Heart left ventricle (tissue), 16 donors: Measurements from ENCODE around the gene PI16. TPM values are rescaled to one million over a fixed set of nuclear protein-coding genes. Genes with fewer than 3 reads are reported as not detected.
A peak's percentile ranks its signal among the peaks of the same experiment; 100 is the strongest.

ENCODE experiments used
- ATAC-seq, 4 donors: fragments of 200-7000 bp; cut with Tn5 transposase; one replicate each; pipeline ENCODE4 v1.9.1; 2020 to 2022; ENCODE audit warnings: moderate library complexity in 4 of 4, mild to moderate bottlenecking in 3 of 4, moderate number of reproducible peaks in 1 of 4
- DNase-seq, 5 donors: peaks; one replicate each; pipeline ENCODE4 v3.0.0-alpha.2; 2020
- H3K27ac ChIP-seq, 12 donors: fragments of 200-600 bp; sonication (generic) in 4 of 12; one replicate each; pipeline versions ENCODE4 v1.5.0 to v1.8.0; 2016 to 2022; ENCODE audit warnings: mild to moderate bottlenecking in 2 of 12
- H3K27me3 ChIP-seq, 9 donors: fragments of 200-600 bp; sonication (generic) in 2 of 9; one replicate each; pipeline versions ENCODE4 v1.5.1 to v1.8.0; 2016 to 2022; ENCODE audit warnings: mild to moderate bottlenecking in 3 of 9
- H3K36me3 ChIP-seq, 9 donors: fragments of 200-600 bp; sonication (generic) in 2 of 9; one replicate each; pipeline versions ENCODE4 v1.5.0 to v1.8.0; 2018 to 2022; ENCODE audit warnings: mild to moderate bottlenecking in 2 of 9
- H3K4me1 ChIP-seq, 12 donors: fragments of 200-600 bp; sonication (generic) in 4 of 12; one replicate each; pipeline versions ENCODE4 v1.5.0 to v1.8.0; 2016 to 2022; ENCODE audit warnings: mild to moderate bottlenecking in 3 of 12
- H3K4me3 ChIP-seq, 12 donors: fragments of 200-600 bp; sonication (generic) in 4 of 12; one replicate each; pipeline versions ENCODE4 v1.5.0 to v1.8.0; 2017 to 2022; ENCODE audit warnings: mild to moderate bottlenecking in 9 of 12, moderate library complexity in 4 of 12
- H3K9me3 ChIP-seq, 12 donors: fragments of 200-600 bp; sonication (generic) in 4 of 12; one replicate each; pipeline versions ENCODE4 v1.5.0 to v1.8.0; 2016 to 2022; ENCODE audit warnings: mild to moderate bottlenecking in 1 of 12
- POLR2A ChIP-seq, 2 donors: fragments of 450-650 bp; IDR thresholded peaks; one replicate each; pipeline ENCODE4 v1.6.1; 2017; ENCODE audit warnings: antibody characterized with exemption in 2 of 2, mild to moderate bottlenecking in 2 of 2, moderate library complexity in 2 of 2
- WGBS, 4 donors: extraction: QIAGEN DNeasy Blood & Tissue Kit in 2 of 4; methylation state at CpG; one replicate each; pipeline versions ENCODE4 v1.1.5 to v1.1.7; 2013 to 2018; 5-methylcytosine and 5-hydroxymethylcytosine counted together
- intact Hi-C, 10 donors: fragments of 100-400 bp; cut with DNase I; formaldehyde crosslinking; loops; one replicate each; pipeline versions ENCODE4 v1.11.1 to v1.14.2; 2022
- polyA plus RNA-seq, 2 donors: library from polyadenylated mRNA; stranded (reverse); fragments of 200-250 nt; gene quantifications; one replicate each; pipeline ENCODE4 v1.2.3, GENCODE V29; 2013
- total RNA-seq, 9 donors: library from RNA; depleted of rRNA in 2 of 9; stranded (reverse); fragments of >200 nt in 2 of 9; fragmentation: NEBNext Ultra II Directional in 3 of 9; extraction: Animal tissue kit (Norgen Biotek cat#: 25700) in 3 of 9; gene quantifications; one replicate each; pipeline versions ENCODE4 v1.1.0 to v1.2.4, GENCODE V29; 2016 to 2023
- TF ChIP-seq, protein P1 (sequence below), 12 donors: fragments of 200-600 bp; sonication (generic) in 4 of 12; IDR thresholded peaks; one replicate each; pipeline versions ENCODE4 v1.5.0 to v1.8.0; 2018 to 2022; ENCODE audit warnings: antibody characterized with exemption in 12 of 12, mild to moderate bottlenecking in 5 of 12
- donor health status: ischemic (EF 13 %, LVEDD 7.1; RV severe dilation, severe dysfunction).
- donor health status: healthy with polysubstance abuse.
- donor health status: DM: no; HTN: yes; CAD: no.
- donor health status: DM: no; HTN: no; CAD: no.
- donor health status: ischemic (EF 25% LVEDD 6.9; RV normal size, moderate dysfunction).
- donor health status: ischemic (EF 25% LVEDD 5.7; RV mildly dilated, moderate dysfunction).
- donor health status: healthy.
- donor health status: DM: yes; HTN: yes; CAD: no.
- donor health status: ischemic (EF 35%, LVEDD 5.7; RV mildly dilated, moderate dysfunction).
- donor health status: nonischemic (EF 11% LVEDD 7.7; RV severe dilation, severe dysfunction).
- donor health status: DM: yes; HTN: yes; CAD: no.
- donor health status: PGD.
- donor health status: ischemic (EF 29% LVEDD 5.4; RV normal size, mild dysfunction).
- donor health status: nonischemic (EF 23%, LVEDD 6.1; RV moderate dilation, normal function).

Gene PI16
- total and polyA plus RNA-seq, 11 donors, result 5.7 to 36.2 (median 12.1) TPM

DNA sequence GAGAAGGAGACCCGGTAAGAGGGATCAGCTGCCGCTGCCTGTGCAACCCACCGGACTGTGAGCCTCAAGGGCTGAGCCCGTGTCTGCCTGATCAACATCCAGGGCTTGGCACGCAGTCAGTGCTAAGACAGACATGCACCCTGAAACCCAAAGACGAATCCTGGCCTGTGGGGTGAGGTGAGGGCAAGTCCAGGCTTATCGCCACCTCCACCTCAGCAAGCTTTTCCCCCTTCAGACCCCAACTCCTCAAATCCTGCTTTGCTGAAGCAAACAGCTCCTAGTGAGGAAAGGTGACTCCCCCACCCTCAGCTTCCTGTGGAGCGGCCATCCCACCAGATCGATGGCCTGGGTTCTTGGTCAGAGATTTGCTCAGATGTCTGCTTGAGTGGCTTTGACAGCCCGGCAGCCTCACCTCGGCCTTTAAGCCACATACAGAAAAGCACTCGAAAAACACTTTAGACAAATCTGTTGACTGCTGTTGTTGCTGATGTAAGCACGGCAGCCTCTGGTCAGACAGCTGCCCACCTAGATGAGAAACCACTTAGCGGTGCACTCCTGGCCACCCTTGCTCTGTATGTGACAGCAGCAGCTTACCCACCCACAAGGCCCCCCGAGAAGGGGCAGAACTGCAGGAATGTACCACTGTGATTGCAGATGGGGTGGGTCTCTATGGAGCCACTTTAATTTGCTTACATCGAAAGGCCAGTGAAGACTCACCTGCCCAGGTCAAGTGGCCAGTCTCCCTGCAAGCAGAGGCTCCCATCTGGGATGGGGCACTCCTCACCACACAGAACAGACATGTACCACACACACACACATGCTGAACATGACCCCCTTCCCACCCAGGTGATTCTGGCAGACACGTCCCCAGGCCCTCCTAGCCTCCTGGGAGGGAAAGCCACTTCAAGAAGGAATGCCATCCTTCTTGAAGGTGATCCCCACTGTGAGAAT lies 16.6 kb downstream of the PI16 start:
- no peak for TF ChIP-seq POLR2A (IDR thresholded peaks at IDR 0.05)
- TF ChIP-seq, protein P1, sequence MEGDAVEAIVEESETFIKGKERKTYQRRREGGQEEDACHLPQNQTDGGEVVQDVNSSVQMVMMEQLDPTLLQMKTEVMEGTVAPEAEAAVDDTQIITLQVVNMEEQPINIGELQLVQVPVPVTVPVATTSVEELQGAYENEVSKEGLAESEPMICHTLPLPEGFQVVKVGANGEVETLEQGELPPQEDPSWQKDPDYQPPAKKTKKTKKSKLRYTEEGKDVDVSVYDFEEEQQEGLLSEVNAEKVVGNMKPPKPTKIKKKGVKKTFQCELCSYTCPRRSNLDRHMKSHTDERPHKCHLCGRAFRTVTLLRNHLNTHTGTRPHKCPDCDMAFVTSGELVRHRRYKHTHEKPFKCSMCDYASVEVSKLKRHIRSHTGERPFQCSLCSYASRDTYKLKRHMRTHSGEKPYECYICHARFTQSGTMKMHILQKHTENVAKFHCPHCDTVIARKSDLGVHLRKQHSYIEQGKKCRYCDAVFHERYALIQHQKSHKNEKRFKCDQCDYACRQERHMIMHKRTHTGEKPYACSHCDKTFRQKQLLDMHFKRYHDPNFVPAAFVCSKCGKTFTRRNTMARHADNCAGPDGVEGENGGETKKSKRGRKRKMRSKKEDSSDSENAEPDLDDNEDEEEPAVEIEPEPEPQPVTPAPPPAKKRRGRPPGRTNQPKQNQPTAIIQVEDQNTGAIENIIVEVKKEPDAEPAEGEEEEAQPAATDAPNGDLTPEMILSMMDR (IDR thresholded peaks at IDR 0.05), result no peak
- no peaks in the 10 kb centered on the region for H3K9me3 ChIP-seq
- H3K4me1 ChIP-seq, result peaks cover 3 to 92% (median 42%) of the 10 kb centered on the region in 12 donors
- H3K27me3 ChIP-seq, result no peaks in the 10 kb centered on the region
- peak overlapping the region in 11 of 12 donors; percentile 13 to 83 (median 74) for H3K27ac ChIP-seq
- WGBS, 4 donors, result 55 to 68% (median 63%) methylated on average over 17 of the region's 17 CpGs
- intact Hi-C loops, result loop anchor here in 4 of 10 donors (5.0 to 10.0 kb wide), 4 partner anchors 54 to 346 kb away; no protein-coding TSS in a partner anchor
- peak in 1 of 4 donors; percentile 3 for ATAC-seq
- H3K36me3 ChIP-seq, result peaks cover 0 to 99% (median 95%) of the 10 kb centered on the region in 9 donors
- H3K4me3 ChIP-seq, result no peak overlapping the region
- no peak for DNase-seq

DNA sequence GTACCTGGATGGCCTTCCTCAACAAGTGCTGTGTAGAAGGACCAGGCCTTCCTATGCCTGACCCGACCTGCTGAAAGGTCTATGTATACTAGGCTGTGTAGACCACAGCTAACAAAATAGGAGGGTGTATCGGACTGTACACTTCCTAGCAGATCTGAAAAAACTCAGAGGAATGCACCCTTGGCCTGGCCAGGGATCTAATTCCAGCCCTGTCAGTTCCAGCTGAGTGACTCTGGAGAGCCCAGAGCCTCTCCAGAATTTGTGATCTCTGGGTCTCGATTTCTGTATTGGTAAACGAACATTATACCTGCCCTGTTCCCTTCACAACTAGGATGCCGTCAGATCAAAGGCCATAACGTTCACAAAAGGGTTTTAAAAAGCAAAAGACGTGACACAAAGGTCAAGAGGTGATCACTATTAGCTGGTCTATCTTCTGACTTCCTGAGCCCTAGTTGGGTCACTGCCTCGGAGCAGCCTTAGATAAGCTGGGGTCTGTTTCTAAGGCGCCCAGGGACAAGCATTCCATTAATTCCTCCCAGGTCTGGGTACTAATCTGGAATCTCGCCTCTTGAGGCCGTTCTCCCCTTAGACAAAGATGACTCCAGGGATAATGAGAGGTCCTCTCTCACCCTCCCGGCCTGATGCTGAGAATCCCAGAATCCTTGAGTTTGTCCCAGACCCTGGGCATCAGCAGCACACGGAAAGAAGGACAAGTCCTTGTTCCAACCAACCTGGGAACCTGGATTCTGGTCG lies 17.6 kb downstream of the PI16 start:
- TF ChIP-seq, protein P1 (IDR thresholded peaks at IDR 0.05), result no peak
- no peak for TF ChIP-seq POLR2A (IDR thresholded peaks at IDR 0.05)
- Histone ChIP-seq H3K27ac (peak overlapping the region; percentile 13 to 83 (median 72)), H3K4me1 (peaks cover 3 to 97% (median 49%) of the 10 kb centered on the region in 12 donors), H3K36me3 (peaks cover 0 to 100% (median 100%) of the 10 kb centered on the region in 9 donors), H3K4me3 (no peak overlapping the region), H3K27me3 (no peaks in the 10 kb centered on the region), H3K9me3 (no peaks in the 10 kb centered on the region)
- intact Hi-C loops, result loop anchor here in 4 of 10 donors (5.0 to 10.0 kb wide), 4 partner anchors 55 to 347 kb away; no protein-coding TSS in a partner anchor
- no peak for ATAC-seq
- WGBS, 4 donors, result 48 to 56% (median 54%) methylated on average over 14 of the region's 14 CpGs
- no peak for DNase-seq

DNA sequence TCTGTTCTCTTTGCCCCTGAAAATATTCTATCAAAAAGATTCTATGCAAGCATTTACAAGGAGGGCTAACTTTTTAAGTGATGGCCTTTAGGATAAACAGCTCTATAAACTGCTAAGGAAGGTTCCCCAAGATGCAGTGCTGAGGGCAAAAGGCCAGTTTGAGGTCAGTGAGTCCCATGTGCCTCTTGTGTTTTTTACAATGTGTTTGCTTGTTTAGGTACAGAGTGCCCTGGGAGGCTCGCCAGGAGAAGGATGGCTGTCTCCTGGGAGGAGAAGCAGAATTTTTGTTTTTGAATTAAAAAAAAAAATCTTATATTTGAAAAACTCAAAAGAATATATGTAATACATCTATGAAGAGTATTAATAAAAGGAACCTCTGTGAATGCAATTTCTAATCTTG lies 18.7 kb downstream of the PI16 start:
- no peak for TF ChIP-seq POLR2A (IDR thresholded peaks at IDR 0.05)
- TF ChIP-seq, protein P1 (IDR thresholded peaks at IDR 0.05), result no peak
- H3K4me3 ChIP-seq, result no peak overlapping the region
- no peaks in the 10 kb centered on the region for H3K27me3 ChIP-seq
- H3K27ac ChIP-seq, result peak overlapping the region; percentile 20 to 83 (median 72)
- H3K9me3 ChIP-seq, result no peaks in the 10 kb centered on the region
- peaks cover 3 to 97% (median 56%) of the 10 kb centered on the region in 12 donors for H3K4me1 ChIP-seq
- intact Hi-C loops, result loop anchor here in 4 of 10 donors (5.0 to 10.0 kb wide), 4 partner anchors 56 to 348 kb away; no protein-coding TSS in a partner anchor
- H3K36me3 ChIP-seq, result peaks cover 0 to 100% (median 100%) of the 10 kb centered on the region in 9 donors
- ATAC-seq (peak in 1 of 4 donors; percentile 40), DNase-seq (no peak)
- 38 to 59% (median 42%) methylated on average over 1 of the region's 1 CpG for WGBS, 4 donors
